ENCODE results near the gene C9orf43. TPM values are rescaled to one million over a fixed set of nuclear protein-coding genes. Genes with fewer than 3 reads are reported as not detected.
A peak's percentile ranks its signal among the peaks of the same experiment; 100 is the strongest.
"Not testable (repeated sequence)": the region's sequence is repeated elsewhere in the genome, so short reads cannot be mapped to it uniquely, and the experiment has no call there.

C9orf43 gene
- total and polyA plus RNA-seq, 5 donors from 2014 or later: 0.12 to 0.48 (median 0.29) TPM; not detected in 1

- Histone ChIP-seq H3K4me1 (ENCODE audit: control insufficient read depth, insufficient read depth, low read length, poor library complexity, severe bottlenecking) (peaks cover 25% of the 10 kb centered on the region), H3K36me3 (ENCODE audit: control insufficient read depth, insufficient read depth, low read length) (no peaks in the 10 kb centered on the region), H3K27me3 (ENCODE audit: control insufficient read depth, insufficient read depth, low read length) (no peaks in the 10 kb centered on the region), H3K27ac (ENCODE audit: insufficient read depth, low read length, poor library complexity, severe bottlenecking) (no peak overlapping the region), H3K9me3 (ENCODE audit: control insufficient read depth in 2 of 2, low read length in 2 of 2) (no peaks in the 10 kb centered on the region), H3K4me3 (ENCODE audit: low read depth, low read length) (no peak overlapping the region)
- no peak for ATAC-seq (ENCODE audit: low read depth in 2 of 2)
- no peaks in the 10 kb centered on the region for H3K9me3 Mint-ChIP-seq
- H3K36me3 Mint-ChIP-seq: peaks cover 14% of the 10 kb centered on the region
- no peak for DNase-seq
- peak overlapping the region in 1 of 3 donors; percentile 54 for H3K27ac Mint-ChIP-seq
- peaks cover 6 to 43% (median 27%) of the 10 kb centered on the region in 4 donors for H3K4me1 Mint-ChIP-seq
- H3K4me3 Mint-ChIP-seq: peak overlapping the region; percentile 81 to 99 (median 82)
- H3K27me3 Mint-ChIP-seq: no peaks in the 10 kb centered on the region
These were observed 11.8 kb upstream of the C9orf43 start for GRCh38 chr9:113398796-113399195.

- ATAC-seq (ENCODE audit: low read depth in 2 of 2) (no peak), DNase-seq (no peak)
- peak overlapping the region; percentile 81 to 99 (median 84) for H3K4me3 Mint-ChIP-seq
- peaks cover 6 to 43% (median 29%) of the 10 kb centered on the region in 4 donors for H3K4me1 Mint-ChIP-seq
- Histone ChIP-seq H3K27ac (ENCODE audit: insufficient read depth, low read length, poor library complexity, severe bottlenecking) (no peak overlapping the region), H3K36me3 (ENCODE audit: control insufficient read depth, insufficient read depth, low read length) (no peaks in the 10 kb centered on the region), H3K4me3 (ENCODE audit: low read depth, low read length) (no peak overlapping the region), H3K9me3 (ENCODE audit: control insufficient read depth in 2 of 2, low read length in 2 of 2) (no peaks in the 10 kb centered on the region), H3K4me1 (ENCODE audit: control insufficient read depth, insufficient read depth, low read length, poor library complexity, severe bottlenecking) (peaks cover 25% of the 10 kb centered on the region), H3K27me3 (ENCODE audit: control insufficient read depth, insufficient read depth, low read length) (no peaks in the 10 kb centered on the region)
- H3K36me3 Mint-ChIP-seq: peaks cover 14% of the 10 kb centered on the region
- peak overlapping the region; percentile 54 to 88 (median 59) for H3K27ac Mint-ChIP-seq
- no peaks in the 10 kb centered on the region for H3K27me3 Mint-ChIP-seq
- H3K9me3 Mint-ChIP-seq: no peaks in the 10 kb centered on the region
These were observed 10.8 kb upstream of the C9orf43 start for GRCh38 chr9:113399646-113400200.

- no peaks in the 10 kb centered on the region for H3K36me3 ChIP-seq (ENCODE audit: control insufficient read depth, insufficient read depth, low read length)
- DNase-seq (peak; percentile 99), ATAC-seq (ENCODE audit: low read depth in 2 of 2) (peak; percentile 99 to 100)
- H3K9me3 ChIP-seq (ENCODE audit: control insufficient read depth in 2 of 2, low read length in 2 of 2): no peaks in the 10 kb centered on the region
- no peaks in the 10 kb centered on the region for H3K27me3 ChIP-seq (ENCODE audit: control insufficient read depth, insufficient read depth, low read length)
- peaks cover 6 to 47% (median 27%) of the 10 kb centered on the region in 4 donors for H3K4me1 Mint-ChIP-seq
- peak within 1 kb of the TSS; percentile 94 to 99 (median 98) for H3K4me3 Mint-ChIP-seq
- peaks cover 7% of the 10 kb centered on the region for H3K36me3 Mint-ChIP-seq
- H3K27ac ChIP-seq (ENCODE audit: insufficient read depth, low read length, poor library complexity, severe bottlenecking): peak within 1 kb of the TSS; percentile 71
- H3K4me1 ChIP-seq (ENCODE audit: control insufficient read depth, insufficient read depth, low read length, poor library complexity, severe bottlenecking): peaks cover 25% of the 10 kb centered on the region
- no peaks in the 10 kb centered on the region for H3K9me3 Mint-ChIP-seq
- H3K27me3 Mint-ChIP-seq: no peaks in the 10 kb centered on the region
- peak within 1 kb of the TSS; percentile 83 to 92 (median 88) for H3K27ac Mint-ChIP-seq
- H3K4me3 ChIP-seq (ENCODE audit: low read depth, low read length): peak within 1 kb of the TSS; percentile 76
These were observed 9.3 kb upstream of the C9orf43 start, which contains the start of gene ALAD for GRCh38 chr9:113401027-113401792. TSS of gene ALAD (minus strand) at chr9:113401284. CDS start at chr9:113393559, 7,725 bp downstream.

GRCh38 chr9:113403646-113404045 is 6.9 kb upstream of the C9orf43 start:
- no peaks in the 10 kb centered on the region for H3K27me3 Mint-ChIP-seq
- H3K4me3 Mint-ChIP-seq: peak overlapping the region in 1 of 4 donors; percentile 60
- H3K4me1 Mint-ChIP-seq: peaks cover 11 to 55% (median 32%) of the 10 kb centered on the region in 4 donors
- H3K4me3 ChIP-seq (ENCODE audit: low read depth, low read length): no peak overlapping the region
- no peak for DNase-seq
- H3K27ac Mint-ChIP-seq: no peak overlapping the region
- peaks cover 7% of the 10 kb centered on the region for H3K36me3 ChIP-seq (ENCODE audit: control insufficient read depth, insufficient read depth, low read length)
- ATAC-seq (ENCODE audit: low read depth in 2 of 2): no peak
- H3K36me3 Mint-ChIP-seq: peaks cover 12% of the 10 kb centered on the region
- peaks cover 25% of the 10 kb centered on the region for H3K4me1 ChIP-seq (ENCODE audit: control insufficient read depth, insufficient read depth, low read length, poor library complexity, severe bottlenecking)
- H3K9me3 ChIP-seq (ENCODE audit: control insufficient read depth in 2 of 2, low read length in 2 of 2): no peaks in the 10 kb centered on the region
- no peaks in the 10 kb centered on the region for H3K27me3 ChIP-seq (ENCODE audit: control insufficient read depth, insufficient read depth, low read length)
- H3K9me3 Mint-ChIP-seq: no peaks in the 10 kb centered on the region
- H3K27ac ChIP-seq (ENCODE audit: insufficient read depth, low read length, poor library complexity, severe bottlenecking): no peak overlapping the region

- H3K27me3 Mint-ChIP-seq; H3K27ac ChIP-seq (ENCODE audit: insufficient read depth, low read length, poor library complexity, severe bottlenecking); DNase-seq; H3K9me3 Mint-ChIP-seq; ATAC-seq (ENCODE audit: low read depth in 2 of 2); H3K4me3 ChIP-seq (ENCODE audit: low read depth, low read length); H3K27me3 ChIP-seq (ENCODE audit: control insufficient read depth, insufficient read depth, low read length); H3K36me3 ChIP-seq (ENCODE audit: control insufficient read depth, insufficient read depth, low read length); H3K9me3 ChIP-seq (ENCODE audit: control insufficient read depth in 2 of 2, low read length in 2 of 2): not testable (repeated sequence)
- Mint-ChIP-seq H3K4me1 (peaks cover 11 to 54% (median 32%) of the 10 kb centered on the region in 4 donors), H3K36me3 (peaks cover 19% of the 10 kb centered on the region), H3K4me3 (peak overlapping the region in 2 of 4 donors; percentile 83 to 88), H3K27ac (peak overlapping the region in 2 of 3 donors; percentile 90 to 99)
- peaks cover 16% of the 10 kb centered on the region for H3K4me1 ChIP-seq (ENCODE audit: control insufficient read depth, insufficient read depth, low read length, poor library complexity, severe bottlenecking)
These were observed 4.2 kb upstream of the C9orf43 start for GRCh38 chr9:113406353-113406752.

GRCh38 chr9:113406873-113407511 is 3.6 kb upstream of the C9orf43 start:
- Mint-ChIP-seq H3K36me3 (peaks cover 19% of the 10 kb centered on the region), H3K4me3 (peak overlapping the region; percentile 67 to 88 (median 79)), H3K27ac (peak overlapping the region; percentile 76 to 99 (median 90)), H3K4me1 (peaks cover 5 to 48% (median 29%) of the 10 kb centered on the region in 4 donors)
- not testable (repeated sequence) for H3K4me3 ChIP-seq (ENCODE audit: low read depth, low read length); H3K9me3 ChIP-seq (ENCODE audit: control insufficient read depth in 2 of 2, low read length in 2 of 2); H3K36me3 ChIP-seq (ENCODE audit: control insufficient read depth, insufficient read depth, low read length); H3K27me3 Mint-ChIP-seq; ATAC-seq (ENCODE audit: low read depth in 2 of 2); H3K9me3 Mint-ChIP-seq; H3K27me3 ChIP-seq (ENCODE audit: control insufficient read depth, insufficient read depth, low read length)
- Histone ChIP-seq H3K4me1 (ENCODE audit: control insufficient read depth, insufficient read depth, low read length, poor library complexity, severe bottlenecking) (peaks cover 14% of the 10 kb centered on the region), H3K27ac (ENCODE audit: insufficient read depth, low read length, poor library complexity, severe bottlenecking) (peak overlapping the region; percentile 17)
- DNase-seq: peak; percentile 49 to 81 (median 67)

GRCh38 chr9:113409481-113409880 is 1.1 kb upstream of the C9orf43 start:
- H3K36me3 ChIP-seq (ENCODE audit: control insufficient read depth, insufficient read depth, low read length): peaks cover 7% of the 10 kb centered on the region
- peaks cover 5 to 47% (median 29%) of the 10 kb centered on the region in 4 donors for H3K4me1 Mint-ChIP-seq
- no peaks in the 10 kb centered on the region for H3K27me3 ChIP-seq (ENCODE audit: control insufficient read depth, insufficient read depth, low read length)
- peaks cover 0 to 2% (median 0%) of the 10 kb centered on the region in 7 donors for H3K9me3 Mint-ChIP-seq
- peaks cover 14% of the 10 kb centered on the region for H3K4me1 ChIP-seq (ENCODE audit: control insufficient read depth, insufficient read depth, low read length, poor library complexity, severe bottlenecking)
- no peak for DNase-seq
- peak overlapping the region; percentile 100 for H3K4me3 ChIP-seq (ENCODE audit: low read depth, low read length)
- peaks cover 19% of the 10 kb centered on the region for H3K36me3 Mint-ChIP-seq
- peak overlapping the region; percentile 92 for H3K27ac ChIP-seq (ENCODE audit: insufficient read depth, low read length, poor library complexity, severe bottlenecking)
- ATAC-seq (ENCODE audit: low read depth in 2 of 2): no peak
- H3K27ac Mint-ChIP-seq: peak overlapping the region; percentile 99
- no peaks in the 10 kb centered on the region for H3K9me3 ChIP-seq (ENCODE audit: control insufficient read depth in 2 of 2, low read length in 2 of 2)
- H3K4me3 Mint-ChIP-seq: peak overlapping the region; percentile 97 to 99 (median 98)
- peaks cover 5% of the 10 kb centered on the region for H3K27me3 Mint-ChIP-seq
